Measurements from ENCODE around the gene ADRA2C.
A peak's percentile ranks its signal among the peaks of the same experiment; 100 is the strongest.

Gene ADRA2C

DNA sequence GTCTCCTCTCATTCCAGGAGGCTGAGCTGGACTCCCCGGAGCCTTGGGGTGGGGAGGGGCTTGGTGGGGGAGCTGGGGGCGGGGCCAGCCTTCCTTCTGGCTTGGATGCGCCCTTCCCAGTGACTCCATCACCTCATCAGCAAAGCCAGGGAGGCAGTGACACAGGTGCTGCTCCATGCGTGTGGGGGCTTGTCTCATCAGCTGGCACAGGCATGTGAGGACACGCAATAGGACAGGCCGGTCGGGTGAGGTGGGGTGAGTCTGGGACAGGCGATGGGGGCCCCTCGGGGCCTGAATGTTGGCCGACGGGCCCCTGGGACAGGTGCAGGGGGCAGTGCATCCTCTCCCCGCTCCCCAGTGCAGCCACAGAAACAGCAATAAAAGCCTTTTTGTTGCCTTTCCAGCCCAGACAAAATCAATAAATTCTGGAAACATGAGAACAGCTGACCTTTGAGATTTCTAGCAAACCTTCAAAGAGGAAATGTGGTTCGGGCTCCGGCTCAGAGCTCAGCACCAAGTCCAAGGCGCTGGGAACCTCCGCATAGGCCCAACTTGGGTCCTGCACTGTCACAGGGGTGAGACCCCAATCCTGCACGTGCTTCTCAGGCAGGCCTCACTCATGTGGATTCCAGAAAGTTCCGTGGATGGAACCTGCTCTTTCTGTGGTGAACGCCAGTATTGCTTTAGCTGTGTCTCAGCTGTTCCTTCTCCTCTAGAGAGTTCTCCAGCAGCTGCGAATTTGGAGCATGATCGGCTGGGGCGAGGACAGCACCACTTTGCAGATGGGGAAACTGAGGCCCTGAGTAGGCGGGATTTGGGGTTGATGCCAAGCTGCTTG, 18.5 kb downstream of the ADRA2C start:
- H3K4me3 ChIP-seq (ENCODE audit: control insufficient read depth, low read depth, low read length) = no peak overlapping the region
- no peak for DNase-seq (ENCODE audit: low read depth)
- TF ChIP-seq, protein P1, sequence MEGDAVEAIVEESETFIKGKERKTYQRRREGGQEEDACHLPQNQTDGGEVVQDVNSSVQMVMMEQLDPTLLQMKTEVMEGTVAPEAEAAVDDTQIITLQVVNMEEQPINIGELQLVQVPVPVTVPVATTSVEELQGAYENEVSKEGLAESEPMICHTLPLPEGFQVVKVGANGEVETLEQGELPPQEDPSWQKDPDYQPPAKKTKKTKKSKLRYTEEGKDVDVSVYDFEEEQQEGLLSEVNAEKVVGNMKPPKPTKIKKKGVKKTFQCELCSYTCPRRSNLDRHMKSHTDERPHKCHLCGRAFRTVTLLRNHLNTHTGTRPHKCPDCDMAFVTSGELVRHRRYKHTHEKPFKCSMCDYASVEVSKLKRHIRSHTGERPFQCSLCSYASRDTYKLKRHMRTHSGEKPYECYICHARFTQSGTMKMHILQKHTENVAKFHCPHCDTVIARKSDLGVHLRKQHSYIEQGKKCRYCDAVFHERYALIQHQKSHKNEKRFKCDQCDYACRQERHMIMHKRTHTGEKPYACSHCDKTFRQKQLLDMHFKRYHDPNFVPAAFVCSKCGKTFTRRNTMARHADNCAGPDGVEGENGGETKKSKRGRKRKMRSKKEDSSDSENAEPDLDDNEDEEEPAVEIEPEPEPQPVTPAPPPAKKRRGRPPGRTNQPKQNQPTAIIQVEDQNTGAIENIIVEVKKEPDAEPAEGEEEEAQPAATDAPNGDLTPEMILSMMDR (IDR thresholded peaks at IDR 0.05; ENCODE audit: control insufficient read depth, insufficient read depth, low read depth, low read length, missing control alignments) = no peak

DNA sequence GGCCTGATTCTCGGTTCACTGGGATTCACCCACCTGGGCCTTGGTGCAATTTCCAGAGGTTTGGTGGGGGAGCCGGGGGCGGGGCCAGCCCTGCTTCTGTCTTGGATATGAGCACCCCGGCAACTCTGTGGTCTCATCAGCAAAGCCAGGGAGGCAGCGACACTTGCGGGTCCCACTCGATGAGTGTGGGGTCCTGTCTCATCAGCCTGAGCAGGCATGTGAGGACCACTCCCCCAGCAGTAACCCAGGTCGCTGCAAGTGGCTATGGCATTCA, 19.0 kb downstream of the ADRA2C start:
- DNase-seq (ENCODE audit: low read depth) = no peak
- H3K4me3 ChIP-seq (ENCODE audit: control insufficient read depth, low read depth, low read length) = no peak overlapping the region
- TF ChIP-seq, protein P1 (IDR thresholded peaks at IDR 0.05; ENCODE audit: control insufficient read depth, insufficient read depth, low read depth, low read length, missing control alignments) = no peak

DNA sequence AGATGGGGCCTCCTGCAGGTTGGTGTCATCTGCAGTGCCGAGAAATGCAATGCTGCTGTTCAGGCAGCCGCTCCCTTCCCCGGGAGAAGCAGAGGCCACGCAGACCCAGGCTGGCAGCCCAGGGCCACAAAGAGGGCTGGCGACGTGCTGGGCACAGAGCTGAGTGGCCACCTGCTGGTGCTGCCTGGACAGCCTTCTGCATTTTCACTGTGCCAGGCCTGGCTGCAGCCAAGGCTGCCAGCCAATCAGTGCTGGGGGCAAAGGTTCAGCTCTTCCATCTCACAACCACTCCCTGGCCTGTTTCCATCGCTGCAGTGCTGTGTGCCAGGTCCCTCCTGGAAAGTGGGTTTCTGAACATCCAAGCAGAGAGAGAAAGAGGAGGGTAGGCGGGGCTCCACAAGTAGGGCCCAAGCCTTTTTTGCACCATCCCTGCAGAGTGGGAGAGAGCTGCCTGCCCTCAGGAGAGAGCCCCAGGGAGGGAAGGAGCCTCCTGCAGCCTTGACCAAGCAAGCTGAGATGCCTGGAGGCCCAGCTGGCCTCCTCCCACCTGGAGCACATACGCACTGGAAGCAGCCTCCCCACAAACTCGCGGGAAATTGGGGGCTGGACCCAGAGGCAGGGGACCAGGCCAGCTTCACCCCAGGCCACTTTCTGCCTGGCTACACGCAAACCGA, 20.1 kb downstream of the ADRA2C start:
- DNase-seq (ENCODE audit: low read depth) = no peak
- H3K4me3 ChIP-seq (ENCODE audit: control insufficient read depth, low read depth, low read length) = no peak overlapping the region
- TF ChIP-seq, protein P1 (IDR thresholded peaks at IDR 0.05; ENCODE audit: control insufficient read depth, insufficient read depth, low read depth, low read length, missing control alignments) = peak; percentile 10

DNA sequence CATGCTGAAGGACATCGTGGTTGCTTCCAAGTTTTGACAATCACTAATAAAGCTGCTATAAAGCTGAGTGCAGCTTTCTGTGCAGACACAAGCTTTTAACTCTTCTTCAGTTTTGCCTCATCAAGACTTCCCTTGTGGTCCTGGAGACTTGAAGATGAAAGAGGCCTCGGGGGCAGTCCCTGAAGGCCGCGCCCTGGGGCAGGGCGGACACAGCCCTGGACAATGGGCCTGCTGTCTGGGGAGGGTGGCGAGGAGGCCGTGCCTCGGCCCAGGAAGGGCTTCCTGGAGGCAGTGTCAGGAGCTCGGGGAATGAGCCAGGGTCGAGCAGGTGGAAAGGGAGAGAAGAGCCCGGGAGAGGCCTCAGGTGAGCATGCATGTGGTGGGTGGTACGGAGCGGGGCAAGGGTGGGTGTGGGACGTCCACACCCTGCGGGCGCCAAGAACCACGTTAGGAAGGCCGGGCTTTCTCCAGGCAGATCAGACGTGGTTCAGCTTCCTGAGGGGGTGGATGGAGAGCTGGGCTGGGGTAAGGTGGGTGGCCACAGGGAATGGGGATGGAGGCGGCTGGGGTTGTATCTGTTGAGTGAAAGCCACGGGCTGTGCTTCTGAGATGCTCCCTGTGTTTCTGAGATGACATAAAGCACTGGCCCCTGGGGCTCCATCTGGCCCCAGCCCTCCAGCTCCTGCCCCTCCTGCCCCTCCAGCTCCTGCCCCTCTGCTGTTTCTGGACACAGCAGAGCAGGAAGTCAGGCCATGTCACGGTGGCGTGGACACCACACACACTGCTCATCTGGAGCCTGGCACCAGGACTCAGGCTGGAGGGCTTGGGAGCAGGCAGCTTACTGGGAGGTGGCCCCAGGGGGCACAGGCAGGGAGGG, 21.5 kb downstream of the ADRA2C start:
- no peak for DNase-seq (ENCODE audit: low read depth)
- TF ChIP-seq, protein P1 (IDR thresholded peaks at IDR 0.05; ENCODE audit: control insufficient read depth, insufficient read depth, low read depth, low read length, missing control alignments) = no peak
- H3K4me3 ChIP-seq (ENCODE audit: control insufficient read depth, low read depth, low read length) = no peak overlapping the region

DNA sequence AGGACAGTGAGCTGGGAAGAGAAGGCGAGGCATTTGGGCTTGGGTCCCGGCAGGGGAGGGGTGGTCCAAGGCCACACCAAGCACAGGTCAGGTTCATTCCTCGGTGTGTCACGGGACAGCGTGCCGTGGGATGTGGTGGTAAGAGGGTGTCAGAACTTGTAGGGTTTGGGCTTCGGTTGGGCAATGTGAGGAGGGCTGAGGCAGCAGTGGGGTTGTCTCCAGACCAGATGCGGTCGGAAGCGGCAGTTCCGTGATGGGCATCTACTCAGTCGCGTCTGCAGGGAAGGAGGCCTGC, 22.1 kb downstream of the ADRA2C start:
- TF ChIP-seq, protein P1 (IDR thresholded peaks at IDR 0.05; ENCODE audit: control insufficient read depth, insufficient read depth, low read depth, low read length, missing control alignments) = no peak
- H3K4me3 ChIP-seq (ENCODE audit: control insufficient read depth, low read depth, low read length) = no peak overlapping the region
- DNase-seq (ENCODE audit: low read depth) = no peak

DNA sequence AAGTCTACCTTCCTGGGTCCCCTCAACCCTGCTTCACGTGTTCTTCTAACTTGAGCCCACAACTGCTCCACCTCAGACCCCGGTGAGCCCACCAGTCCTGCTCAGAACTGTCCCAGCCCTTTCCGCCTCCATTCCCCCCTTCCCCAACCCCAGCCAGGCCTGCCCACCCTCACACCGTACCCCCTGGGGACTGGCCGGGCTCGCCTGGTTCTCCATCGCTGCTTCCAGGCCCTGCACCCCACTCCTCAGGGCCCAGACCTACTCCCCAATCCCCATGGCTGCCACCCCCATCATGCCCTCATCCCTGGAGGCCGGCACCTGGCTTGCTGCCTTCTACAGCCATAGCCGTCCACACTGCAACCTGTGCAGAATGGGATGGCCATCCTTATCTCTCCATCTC, 23.4 kb downstream of the ADRA2C start:
- DNase-seq (ENCODE audit: low read depth) = no peak
- H3K4me3 ChIP-seq (ENCODE audit: control insufficient read depth, low read depth, low read length) = no peak overlapping the region
- TF ChIP-seq, protein P1 (IDR thresholded peaks at IDR 0.05; ENCODE audit: control insufficient read depth, insufficient read depth, low read depth, low read length, missing control alignments) = no peak
